HG02938 (cell line): Measurements from ENCODE around the gene CLPSL2.

Experiments
- ATAC-seq: cut with Tn5 transposase; IDR thresholded peaks from one replicate; pipeline ENCODE4 v1.9.1; 2021; ENCODE audit warnings: mild to moderate bottlenecking, moderate library complexity; ENCODE audit not compliant: unreplicated experiment

Gene CLPSL2

GRCh38 chr6:35786810-35787209, 10.4 kb downstream of the CLPSL2 start:
- no peak for ATAC-seq

GRCh38 chr6:35787266-35788218, 11.1 kb downstream of the CLPSL2 start:
- no peak for ATAC-seq

- ATAC-seq = no peak
Observed at GRCh38 chr6:35788423-35788982, 12.1 kb downstream of the CLPSL2 start.

GRCh38 chr6:35790683-35791082, 14.3 kb downstream of the CLPSL2 start:
- no peak for ATAC-seq

GRCh38 chr6:35794536-35795452, 18.4 kb downstream of the CLPSL2 start:
- no peak for ATAC-seq

- ATAC-seq = no peak
Observed at GRCh38 chr6:35795453-35796071, 19.2 kb downstream of the CLPSL2 start.

- no peak for ATAC-seq
Observed at GRCh38 chr6:35796236-35796635, 19.8 kb downstream of the CLPSL2 start.

- ATAC-seq = no peak
Observed at GRCh38 chr6:35797837-35798526, 21.6 kb downstream of the CLPSL2 start.

GRCh38 chr6:35798706-35799105, 22.3 kb downstream of the CLPSL2 start:
- ATAC-seq = no peak

- ATAC-seq = no peak
Observed at GRCh38 chr6:35801148-35801547, 24.8 kb downstream of the CLPSL2 start.

- no peak for ATAC-seq
Observed at GRCh38 chr6:35804996-35805736, 28.8 kb downstream of the CLPSL2 start, which contains the start of gene LHFPL5. Gene LHFPL5 (plus strand): TSS chr6:35805352. CDS start chr6:35805671, 319 bp downstream.

- no peak for ATAC-seq
Observed at GRCh38 chr6:35808688-35809087, 32.3 kb downstream of the CLPSL2 start.

GRCh38 chr6:35809809-35810208, 33.4 kb downstream of the CLPSL2 start:
- no peak for ATAC-seq

- ATAC-seq = no peak
Observed at GRCh38 chr6:35810971-35811698, 34.7 kb downstream of the CLPSL2 start.

- no peak for ATAC-seq
Observed at GRCh38 chr6:35811699-35811995, 35.2 kb downstream of the CLPSL2 start.

GRCh38 chr6:35817515-35817914, 41.1 kb downstream of the CLPSL2 start:
- ATAC-seq = no peak

- ATAC-seq = no peak
Observed at GRCh38 chr6:35823601-35824000, 47.2 kb downstream of the CLPSL2 start.

- no peak for ATAC-seq
Observed at GRCh38 chr6:35824552-35825192, 48.3 kb downstream of the CLPSL2 start.
